Measurements from ENCODE around the gene JAK3.

DNA sequence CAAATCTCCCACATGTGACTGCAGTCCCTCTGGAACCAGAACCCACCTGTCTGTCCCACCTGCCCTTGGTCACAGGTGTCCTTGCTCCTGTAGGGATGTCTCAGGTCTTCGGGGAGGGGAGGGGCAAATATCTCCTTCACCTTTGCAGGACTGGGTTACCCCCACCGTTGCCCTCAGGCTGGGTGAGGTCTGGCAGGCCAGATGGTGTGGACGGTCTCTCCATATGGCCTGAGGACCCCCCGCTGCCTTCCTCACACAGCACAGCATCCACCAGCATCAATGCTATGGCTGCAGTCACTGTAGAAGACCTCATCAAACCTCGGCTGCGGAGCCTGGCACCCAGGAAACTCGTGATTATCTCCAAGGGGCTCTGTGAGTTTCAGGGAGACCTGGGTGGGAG lies 33.9 kb upstream of the JAK3 start:
- TF ChIP-seq, protein P1, sequence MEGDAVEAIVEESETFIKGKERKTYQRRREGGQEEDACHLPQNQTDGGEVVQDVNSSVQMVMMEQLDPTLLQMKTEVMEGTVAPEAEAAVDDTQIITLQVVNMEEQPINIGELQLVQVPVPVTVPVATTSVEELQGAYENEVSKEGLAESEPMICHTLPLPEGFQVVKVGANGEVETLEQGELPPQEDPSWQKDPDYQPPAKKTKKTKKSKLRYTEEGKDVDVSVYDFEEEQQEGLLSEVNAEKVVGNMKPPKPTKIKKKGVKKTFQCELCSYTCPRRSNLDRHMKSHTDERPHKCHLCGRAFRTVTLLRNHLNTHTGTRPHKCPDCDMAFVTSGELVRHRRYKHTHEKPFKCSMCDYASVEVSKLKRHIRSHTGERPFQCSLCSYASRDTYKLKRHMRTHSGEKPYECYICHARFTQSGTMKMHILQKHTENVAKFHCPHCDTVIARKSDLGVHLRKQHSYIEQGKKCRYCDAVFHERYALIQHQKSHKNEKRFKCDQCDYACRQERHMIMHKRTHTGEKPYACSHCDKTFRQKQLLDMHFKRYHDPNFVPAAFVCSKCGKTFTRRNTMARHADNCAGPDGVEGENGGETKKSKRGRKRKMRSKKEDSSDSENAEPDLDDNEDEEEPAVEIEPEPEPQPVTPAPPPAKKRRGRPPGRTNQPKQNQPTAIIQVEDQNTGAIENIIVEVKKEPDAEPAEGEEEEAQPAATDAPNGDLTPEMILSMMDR (IDR thresholded peaks at IDR 0.05), result no peak
- no peak for TF ChIP-seq POLR2A (IDR thresholded peaks at IDR 0.05)

Measured in suprapubic skin (tissue), 3 donors.